ENCODE results near the gene ARFRP1.

The ARFRP1 gene, protein sequence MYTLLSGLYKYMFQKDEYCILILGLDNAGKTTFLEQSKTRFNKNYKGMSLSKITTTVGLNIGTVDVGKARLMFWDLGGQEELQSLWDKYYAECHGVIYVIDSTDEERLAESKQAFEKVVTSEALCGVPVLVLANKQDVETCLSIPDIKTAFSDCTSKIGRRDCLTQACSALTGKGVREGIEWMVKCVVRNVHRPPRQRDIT

DNA sequence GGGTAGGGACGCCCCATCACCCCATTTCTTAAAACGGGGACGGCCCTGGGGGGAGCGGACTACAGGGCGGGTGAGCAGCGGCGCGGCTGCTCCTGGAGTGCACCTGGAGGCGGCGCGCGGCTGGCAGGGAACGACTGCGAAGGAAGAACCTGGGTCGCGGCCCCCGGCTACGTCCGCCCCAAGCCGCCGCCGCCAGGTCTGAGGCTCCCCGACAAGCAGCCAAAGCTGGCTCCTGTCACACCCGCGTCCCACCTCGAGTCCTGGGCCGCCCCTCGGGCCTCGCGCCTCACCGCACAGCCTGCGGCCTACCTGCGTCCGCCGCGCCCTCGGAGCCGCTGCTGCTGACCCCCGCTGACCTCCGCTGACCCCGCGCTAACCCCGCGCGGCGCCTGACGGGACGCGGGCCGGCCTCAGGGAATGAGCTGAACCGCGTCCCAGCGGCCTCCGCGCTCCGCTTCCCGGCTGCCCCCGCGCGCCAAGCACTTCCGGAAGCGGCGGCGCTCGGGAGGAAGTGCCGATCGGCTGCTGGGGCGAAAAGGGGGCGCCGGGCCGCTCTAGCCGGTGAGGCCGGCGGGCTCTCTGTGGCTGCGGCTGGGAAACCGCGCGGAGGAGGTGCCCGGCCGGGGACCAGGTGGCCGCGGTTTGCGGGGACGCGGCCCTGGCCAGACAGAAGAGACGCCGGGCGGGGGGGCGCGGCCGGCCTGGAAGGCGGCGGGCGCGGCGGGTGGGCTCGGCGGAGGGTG lies at the start of gene ARFRP1, which contains the start of gene ZGPAT:
Gene ARFRP1, minus strand, starts transcription at position 419 of the 743 bp plus-strand sequence. CDS start 885 bp downstream, outside the sequence.
Gene ZGPAT, plus strand, starts transcription at position 482 of the 743 bp plus-strand sequence. CDS start 542 bp downstream, outside the sequence.
- in situ Hi-C loops (cut with HindIII; ENCODE audit: low sequenced_read_pairs): no loop called here

DNA sequence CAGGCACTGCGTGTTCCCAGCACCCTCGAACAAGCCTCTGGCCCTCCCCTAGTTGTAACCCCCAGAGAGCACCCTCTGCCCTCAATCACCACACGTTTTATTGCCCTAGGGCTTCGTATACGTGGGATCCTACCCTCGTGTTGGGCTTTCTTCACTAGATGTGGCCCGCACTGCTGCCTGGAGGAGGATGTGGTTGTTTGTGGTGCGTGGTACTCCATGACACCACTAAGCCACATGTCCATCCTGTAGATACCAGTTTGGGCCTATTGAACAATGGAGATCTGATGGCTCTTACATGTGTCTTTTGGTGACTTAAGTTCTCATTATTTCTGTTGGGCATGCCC lies 48.8 kb upstream of the ARFRP1 start:
- in situ Hi-C loops (cut with HindIII; ENCODE audit: low sequenced_read_pairs): no loop called here

DNA sequence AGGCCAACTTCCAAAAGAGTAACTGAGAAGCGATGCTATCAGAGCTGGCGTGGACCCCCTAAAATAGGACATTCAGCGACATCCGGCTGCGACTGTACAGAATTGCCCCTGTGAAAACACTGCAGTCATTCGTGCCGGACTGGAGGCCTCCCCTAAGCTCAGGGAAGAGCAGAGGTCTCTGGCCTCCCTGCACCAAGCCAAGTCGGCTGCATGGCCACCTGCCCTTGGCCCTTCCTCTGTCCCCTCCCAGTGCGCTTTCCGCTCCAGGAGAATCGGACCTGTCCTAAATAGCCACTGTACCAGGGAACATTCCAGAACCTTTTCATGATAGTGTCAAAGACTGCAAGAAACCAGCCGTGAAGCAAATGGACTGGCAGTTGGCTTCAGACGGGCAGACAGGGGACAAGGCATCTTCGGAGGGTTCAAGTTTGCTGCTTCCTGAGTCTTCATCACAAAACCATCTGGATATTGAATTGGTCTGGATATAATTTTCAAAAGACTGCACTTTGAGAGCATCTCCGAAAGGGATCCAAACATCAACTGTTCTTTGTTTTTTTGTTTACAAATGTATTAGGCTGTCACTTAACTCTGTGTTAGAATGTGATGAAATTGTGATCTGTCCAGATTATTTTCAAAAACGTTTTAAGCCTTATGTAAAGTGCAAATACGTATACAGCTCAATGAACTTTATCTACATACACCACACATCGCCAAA lies 48.3 kb upstream of the ARFRP1 start:
- in situ Hi-C loops (cut with HindIII; ENCODE audit: low sequenced_read_pairs): no loop called here

DNA sequence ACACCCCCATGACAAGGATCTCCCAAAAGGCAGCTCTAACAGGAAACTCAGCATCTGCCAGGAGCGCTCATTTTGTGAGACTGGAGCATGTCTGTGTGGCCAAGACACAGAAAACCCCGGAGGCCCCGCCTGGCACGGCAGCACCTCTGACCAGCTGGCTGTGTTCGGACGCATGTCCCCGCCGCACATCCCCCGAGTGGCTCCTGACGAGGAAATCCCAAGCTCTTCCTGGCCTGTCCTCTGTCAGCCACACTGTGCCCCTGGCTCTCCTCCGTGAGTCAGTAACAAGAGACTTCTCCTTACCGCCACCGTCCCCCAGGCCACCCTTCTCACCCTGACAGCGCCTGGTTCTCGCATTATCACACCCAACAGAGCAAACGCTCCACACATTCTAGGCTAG lies 46.2 kb upstream of the ARFRP1 start:
- in situ Hi-C loops (cut with HindIII; ENCODE audit: low sequenced_read_pairs): no loop called here

DNA sequence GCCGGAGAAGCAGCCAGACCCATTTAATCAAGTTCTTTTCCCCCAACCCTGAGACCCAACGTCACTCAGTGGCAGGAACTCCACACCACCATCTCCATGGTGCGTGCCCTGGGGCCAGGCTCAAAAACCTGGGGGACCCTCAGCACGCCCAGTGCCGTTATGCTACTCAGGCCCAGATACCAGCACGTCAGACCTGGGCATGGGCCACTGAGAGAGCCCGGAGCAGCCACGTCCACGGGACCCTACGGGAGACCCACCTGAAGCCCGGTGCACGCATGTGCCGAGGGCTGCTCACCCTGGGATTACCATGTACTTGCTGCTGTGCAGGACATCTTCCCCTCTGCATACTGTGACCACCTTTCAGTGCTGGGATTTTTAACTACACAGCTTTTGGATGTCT lies 45.6 kb upstream of the ARFRP1 start:
- in situ Hi-C loops (cut with HindIII; ENCODE audit: low sequenced_read_pairs): no loop called here

DNA sequence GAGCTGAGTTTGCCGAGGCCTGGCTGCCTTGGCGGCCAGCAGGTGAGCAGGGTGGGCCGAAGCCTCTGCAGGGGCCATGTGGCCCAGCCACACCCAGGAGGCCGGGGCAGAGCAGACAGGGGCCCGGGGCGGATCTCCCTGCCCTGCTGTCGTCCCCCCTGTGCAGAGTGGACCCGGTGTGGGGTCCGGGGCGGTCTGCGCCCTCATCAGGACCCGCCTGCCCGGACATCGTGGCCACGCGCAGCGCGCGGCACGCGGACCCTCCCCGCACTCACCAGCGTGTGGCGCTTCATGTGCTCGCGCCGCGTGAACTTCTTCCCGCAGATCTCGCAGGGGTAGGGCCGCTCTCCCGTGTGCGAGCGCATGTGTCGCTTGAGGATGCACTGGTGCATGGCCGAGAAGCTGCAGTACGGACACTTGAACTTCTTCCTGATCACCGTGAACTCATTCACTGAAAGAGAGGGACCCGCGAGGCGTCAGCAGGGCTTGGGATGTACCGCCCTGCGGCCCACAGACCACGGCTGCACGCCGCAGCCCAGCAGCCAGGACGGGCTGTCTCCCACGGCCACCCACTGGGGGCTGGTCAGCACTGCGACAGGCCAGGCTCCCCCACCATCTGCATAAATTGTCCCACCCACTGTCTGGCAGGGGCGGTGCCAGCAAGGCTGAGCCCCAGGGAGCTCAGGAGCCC lies 44.8 kb upstream of the ARFRP1 start:
- in situ Hi-C loops (cut with HindIII; ENCODE audit: low sequenced_read_pairs): no loop called here

DNA sequence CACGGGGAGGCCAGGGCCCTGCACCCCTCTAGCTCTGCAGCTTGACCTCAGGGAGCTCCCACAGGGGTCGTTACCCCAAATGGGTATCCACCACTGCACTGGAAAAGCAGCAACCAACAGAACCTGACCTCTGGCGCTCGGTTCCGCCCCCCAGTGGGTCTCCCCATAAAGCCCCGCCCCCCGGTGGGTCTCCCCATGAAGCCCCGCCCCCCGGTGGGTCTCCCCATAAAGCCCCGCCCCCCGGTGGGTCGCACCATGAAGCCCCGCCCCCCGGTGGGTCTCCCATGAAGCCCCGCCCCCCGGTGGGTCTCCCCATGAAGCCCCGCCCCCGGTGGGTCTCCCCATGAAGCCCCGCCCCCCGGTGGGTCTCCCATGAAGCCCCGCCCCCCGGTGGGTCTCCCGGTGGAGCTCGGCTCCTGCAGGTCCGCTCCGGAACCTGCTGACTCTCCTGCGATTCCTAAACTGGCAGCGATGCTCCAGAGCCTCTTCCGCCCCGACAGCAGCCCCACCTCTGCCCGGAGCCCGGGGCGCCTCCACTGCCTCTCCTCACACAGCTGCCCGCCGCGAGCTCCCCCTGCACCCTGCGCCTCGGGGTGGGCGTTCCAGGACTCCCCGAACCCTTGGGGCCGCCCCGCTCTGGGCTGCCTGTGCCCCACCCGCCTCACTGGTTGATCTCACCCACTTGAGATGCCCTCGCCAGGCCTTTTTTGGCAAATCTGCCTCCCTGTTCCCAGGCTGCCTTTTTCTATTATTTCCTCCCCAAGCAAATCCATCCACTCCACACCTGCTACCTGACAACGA lies 43.9 kb upstream of the ARFRP1 start:
- in situ Hi-C loops (cut with HindIII; ENCODE audit: low sequenced_read_pairs): no loop called here

DNA sequence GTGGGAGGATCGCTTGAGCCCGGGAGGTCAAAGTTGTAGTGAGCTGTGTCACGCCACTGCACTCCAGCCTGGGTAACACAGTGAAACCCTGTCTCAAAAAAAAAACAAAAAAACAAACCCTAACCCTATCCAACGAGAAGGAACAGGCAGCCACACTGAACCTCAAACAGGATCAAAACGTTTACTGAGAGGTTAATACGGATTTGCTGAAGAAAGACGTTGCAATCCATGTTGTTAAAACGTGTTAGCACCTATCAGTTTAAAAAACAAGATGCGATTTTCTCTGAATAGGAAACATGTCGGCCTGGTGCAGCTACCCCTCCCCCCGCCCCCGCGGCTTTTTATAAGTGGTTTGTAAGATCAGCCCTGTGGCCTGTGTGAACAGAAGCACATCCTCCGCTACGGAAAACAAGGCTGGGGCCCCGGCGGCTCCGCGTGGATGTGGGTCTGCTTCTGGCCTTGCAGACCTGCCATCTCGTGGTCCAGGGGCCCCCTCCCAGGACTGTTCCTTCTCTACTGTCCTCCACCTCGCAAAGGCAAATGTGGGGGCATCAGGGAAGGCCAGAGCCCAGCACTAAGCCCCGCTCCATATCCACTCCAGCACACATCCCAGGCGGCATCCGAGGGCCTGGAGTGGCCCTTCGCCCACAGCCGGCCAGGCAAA lies 43.2 kb upstream of the ARFRP1 start:
- in situ Hi-C loops (cut with HindIII; ENCODE audit: low sequenced_read_pairs): no loop called here

DNA sequence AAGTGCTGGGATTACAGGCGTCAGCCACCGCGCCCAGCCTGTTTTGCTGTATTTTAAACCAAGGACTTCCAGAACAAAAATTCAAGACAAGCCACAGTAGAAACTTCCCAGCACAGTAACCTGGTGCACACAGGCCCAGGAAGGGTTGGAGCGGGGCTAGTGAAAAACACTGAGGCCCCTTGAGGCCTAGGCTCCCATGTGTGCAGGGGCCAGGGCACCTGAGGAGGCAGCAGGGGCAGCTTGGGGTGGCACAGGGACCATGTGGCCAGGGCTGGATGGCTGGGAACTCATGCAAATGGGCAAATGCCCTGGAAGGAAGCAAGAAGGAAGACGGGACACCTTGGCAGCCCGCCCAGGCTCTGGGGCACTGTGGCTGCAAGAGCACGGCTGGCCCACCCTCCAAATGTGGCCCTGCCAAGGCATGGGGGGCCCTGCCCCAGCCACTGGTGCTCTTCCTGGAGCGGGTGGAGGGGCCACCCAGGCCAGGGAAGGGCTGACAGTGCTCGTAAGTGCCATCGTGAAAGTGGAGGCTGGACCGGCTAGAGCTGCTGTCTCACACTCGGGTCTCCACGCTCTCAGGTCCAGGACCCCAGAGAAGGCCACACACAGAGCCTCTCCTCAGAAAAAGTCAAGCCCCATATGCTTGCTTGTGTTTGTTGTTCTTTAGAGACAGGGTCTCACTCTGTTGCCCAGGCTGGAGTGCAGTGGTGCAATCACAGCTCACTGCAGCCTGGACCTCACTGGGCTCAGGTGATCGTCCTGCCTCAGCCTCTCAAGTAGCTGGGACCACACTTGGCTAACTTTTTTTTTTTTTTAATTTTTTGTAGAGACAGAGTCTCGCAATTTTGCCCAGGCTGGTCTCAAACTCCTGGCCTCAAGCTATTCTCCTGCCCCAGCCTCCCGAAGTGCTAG lies 42.1 kb upstream of the ARFRP1 start:
- in situ Hi-C loops (cut with HindIII; ENCODE audit: low sequenced_read_pairs): no loop called here

DNA sequence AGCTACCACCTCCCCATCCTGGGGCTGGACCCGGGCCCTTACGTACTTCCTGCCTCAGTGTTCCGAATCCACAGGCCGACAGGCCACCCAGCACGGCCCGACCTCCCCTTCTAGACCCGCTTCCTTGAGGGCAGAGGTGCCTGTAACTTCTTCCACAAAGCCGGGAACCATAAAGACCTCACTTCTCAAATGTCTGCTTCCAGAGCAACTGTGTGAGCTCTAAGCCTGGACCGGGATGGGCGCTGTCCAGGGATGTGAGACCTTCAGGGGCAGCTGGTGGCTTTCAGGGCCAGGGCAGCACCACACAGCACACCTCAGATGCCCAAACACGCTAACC lies 41.1 kb upstream of the ARFRP1 start:
- in situ Hi-C loops (cut with HindIII; ENCODE audit: low sequenced_read_pairs): no loop called here

DNA sequence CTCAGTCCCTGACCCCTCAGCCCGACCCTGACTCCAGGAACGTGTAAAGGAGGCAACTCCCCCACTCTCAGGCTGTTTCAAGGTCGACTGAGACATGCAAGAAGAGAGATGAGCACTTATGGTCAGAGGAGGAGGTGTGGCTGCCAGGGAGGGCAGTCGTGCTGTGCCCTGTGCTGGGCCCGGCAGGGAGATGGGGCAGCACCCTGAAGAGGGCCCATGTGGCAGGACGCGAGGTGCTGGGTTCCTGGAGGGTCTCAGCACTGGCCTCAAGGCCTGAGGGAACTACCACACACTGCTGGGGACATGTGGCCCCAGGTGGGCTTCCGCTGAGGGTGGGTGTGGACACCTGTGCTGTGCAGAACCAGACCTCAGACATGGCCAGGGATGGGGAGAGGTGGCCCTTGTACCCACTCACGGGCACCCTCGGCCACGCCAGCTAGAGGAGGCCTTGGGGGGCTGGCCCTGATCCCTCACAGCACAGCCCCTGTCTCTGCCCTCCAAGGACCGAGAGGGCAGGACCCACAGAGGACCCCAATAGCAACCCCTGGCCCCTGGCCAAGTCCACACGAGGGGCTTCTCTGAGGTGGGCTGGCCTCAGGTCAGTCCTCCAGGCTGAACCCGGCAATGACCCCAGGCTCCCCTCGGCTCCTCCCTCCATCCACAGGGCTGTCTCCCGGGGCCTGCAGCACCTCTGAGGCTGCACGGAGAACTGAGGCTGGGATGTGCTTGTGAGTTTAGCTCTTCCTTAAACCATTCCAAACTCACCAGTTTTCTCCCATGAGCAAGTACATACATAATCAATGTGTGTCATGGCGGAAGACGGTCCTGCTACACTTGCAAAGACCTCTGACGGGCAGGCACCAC lies 40.5 kb upstream of the ARFRP1 start:
- in situ Hi-C loops (cut with HindIII; ENCODE audit: low sequenced_read_pairs): no loop called here

DNA sequence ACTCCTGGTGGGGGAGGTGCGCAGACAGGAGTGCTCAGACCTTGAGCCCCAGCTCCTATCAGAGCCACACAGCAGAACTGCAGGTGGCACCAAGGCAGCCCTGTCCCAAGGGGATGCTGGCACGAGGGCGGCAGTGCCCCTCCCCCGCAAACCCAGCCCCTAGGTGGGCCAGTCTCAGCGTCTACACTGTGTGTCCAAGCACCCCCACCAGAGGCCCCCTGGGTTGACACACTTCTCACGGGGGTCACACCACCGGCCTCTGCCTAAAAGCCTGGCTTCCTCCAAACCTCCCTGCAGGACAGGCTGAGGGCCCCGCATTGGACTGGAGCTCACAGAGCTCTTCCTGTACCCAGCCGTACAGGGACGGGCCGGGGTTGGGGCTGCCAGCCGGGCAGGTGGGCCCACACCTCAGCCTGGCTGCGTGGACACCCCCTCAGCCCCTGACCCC lies 39.9 kb upstream of the ARFRP1 start:
- in situ Hi-C loops (cut with HindIII; ENCODE audit: low sequenced_read_pairs): no loop called here

DNA sequence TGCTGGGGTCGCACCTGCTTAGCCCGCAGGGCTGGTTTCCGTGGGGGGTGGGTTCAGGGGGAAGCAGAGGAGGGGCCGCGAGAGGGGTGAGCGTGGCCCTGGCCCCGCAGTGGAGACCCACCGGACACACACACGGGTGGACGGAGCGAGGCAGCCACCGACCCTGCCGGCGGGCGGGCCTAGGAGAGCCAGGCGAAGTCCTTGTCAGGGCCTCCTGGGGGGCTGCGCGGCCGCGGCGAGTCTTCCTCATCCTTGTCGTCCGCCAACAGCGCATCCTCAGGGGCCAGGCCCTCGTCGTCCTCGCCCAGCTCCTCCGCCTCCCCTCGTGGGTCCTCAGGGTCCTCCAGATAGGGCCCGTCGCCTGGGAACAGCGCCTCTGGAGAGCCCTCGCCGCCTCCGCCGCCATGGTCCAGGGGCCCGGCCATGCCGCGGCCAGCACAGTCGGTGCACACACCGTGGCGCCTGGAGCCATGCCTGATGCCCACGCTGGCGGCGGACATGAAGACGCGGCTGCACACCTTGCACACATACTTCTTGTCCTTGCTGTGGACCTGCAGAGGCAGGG lies 39.1 kb upstream of the ARFRP1 start:
- in situ Hi-C loops (cut with HindIII; ENCODE audit: low sequenced_read_pairs): no loop called here

DNA sequence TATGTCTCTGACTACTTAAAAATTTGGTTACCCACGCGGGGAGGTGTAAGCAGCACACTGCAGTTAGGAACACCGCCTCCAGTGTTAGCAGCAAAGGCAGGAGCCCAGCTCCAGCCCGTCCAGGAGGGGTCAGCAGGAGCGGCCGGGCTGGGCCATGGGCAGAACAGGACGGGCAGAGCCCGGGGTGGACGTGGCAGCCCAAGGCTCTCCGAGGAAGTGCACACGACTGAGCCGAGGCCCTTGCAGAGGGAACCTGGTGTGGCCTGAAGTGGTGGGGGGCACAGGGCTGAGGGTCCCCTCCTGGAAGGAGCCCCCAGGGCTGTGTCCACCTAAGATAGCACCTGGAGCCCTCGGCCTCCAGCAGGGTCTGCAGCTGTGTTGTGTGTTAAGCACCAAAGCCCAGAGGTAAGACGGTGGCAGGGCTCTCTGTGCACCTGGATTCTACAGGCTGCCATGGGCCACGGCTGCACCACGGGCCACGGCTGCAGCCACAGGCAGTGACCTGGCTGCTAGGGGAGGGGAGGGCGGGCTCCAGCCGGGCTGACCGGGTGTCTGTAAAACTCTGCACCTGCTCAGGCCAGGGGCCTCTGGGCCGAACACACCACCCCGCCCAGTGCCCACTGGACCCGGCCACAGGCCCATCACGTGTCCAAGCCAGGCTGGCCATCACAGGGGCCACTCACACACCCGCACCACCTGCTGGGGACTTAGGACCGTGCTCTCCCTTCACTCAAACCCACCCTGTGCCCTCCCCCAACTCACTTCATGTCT lies 38.4 kb upstream of the ARFRP1 start:
- in situ Hi-C loops (cut with HindIII; ENCODE audit: low sequenced_read_pairs): no loop called here

DNA sequence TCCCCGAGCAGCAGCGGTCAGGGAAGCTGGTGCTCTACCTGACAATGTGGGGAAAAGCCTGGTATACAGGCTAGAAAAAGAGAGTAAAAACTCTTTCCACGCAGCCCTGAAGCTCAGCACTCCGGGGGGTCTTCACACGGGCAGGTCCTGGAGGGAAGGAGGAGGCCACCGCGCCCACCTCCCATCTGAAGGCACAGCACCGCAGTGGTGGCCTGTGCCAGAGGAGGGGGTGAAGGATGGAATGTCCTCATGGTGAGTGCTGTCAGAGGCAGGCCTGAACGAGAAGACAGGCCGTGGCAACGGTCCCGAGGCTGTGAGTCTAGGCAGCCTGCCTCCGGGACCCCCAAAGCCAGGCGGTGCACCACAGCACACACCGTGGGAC lies 37.6 kb upstream of the ARFRP1 start:
- in situ Hi-C loops (cut with HindIII; ENCODE audit: low sequenced_read_pairs): no loop called here

DNA sequence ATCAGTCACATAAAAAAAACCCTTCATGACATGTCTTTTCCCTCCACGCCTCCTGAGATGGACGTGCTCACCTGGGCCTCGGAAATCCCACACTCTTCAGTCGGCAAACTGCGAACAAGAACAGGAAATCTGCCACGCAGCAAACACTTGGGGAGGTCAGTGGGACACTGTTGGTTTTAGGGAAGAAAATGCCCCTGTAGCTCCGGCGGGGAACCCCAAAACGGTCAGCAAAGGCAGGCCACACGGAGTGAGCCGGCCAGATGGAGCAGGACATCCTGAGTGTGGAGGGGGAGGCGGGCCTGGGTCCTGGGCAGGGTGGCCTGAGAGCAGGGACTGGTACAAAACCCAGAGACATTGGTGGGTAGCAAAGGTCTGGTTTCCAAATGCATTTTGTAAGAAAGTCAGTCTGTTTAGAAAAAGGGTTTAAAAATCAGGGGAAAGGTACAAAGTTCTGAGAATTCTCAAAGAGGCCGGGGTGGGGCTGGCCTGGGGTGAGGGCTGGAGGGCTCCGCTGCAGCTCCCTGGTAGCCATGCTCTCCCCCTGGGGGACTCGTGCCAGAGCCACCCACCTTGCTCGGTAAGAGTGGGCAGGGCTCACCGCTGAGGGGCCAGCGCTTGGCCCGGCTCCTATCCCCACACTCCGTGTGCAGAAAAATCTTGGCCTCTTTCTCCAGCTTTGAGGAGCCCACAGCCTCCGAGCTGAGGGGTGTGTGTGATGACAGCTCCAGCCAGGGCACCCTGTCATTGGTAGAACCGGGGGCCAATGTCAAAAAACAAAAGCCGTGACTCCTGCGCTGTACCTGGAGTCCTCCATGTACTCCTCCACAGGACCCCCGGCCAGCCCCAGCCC lies 37.0 kb upstream of the ARFRP1 start:
- in situ Hi-C loops (cut with HindIII; ENCODE audit: low sequenced_read_pairs): no loop called here

Data from DLD1 (cell line).